HG03108 (cell line): Measurements from ENCODE around the gene SRRM5.
"Not testable (repeated sequence)": the region's sequence is repeated elsewhere in the genome, so short reads cannot be mapped to it uniquely, and the experiment has no call there.

Experiments
- ATAC-seq: cut with Tn5 transposase; IDR thresholded peaks from one replicate; pipeline ENCODE4 v1.9.1; 2021; ENCODE audit warnings: moderate library complexity; ENCODE audit not compliant: unreplicated experiment

Gene SRRM5

GRCh38 chr19:43636121-43636683 is 24.3 kb downstream of the SRRM5 start:
- ATAC-seq, result no peak

- no peak for ATAC-seq
These were observed 26.5 kb downstream of the SRRM5 start for GRCh38 chr19:43638214-43638994.

DNA sequence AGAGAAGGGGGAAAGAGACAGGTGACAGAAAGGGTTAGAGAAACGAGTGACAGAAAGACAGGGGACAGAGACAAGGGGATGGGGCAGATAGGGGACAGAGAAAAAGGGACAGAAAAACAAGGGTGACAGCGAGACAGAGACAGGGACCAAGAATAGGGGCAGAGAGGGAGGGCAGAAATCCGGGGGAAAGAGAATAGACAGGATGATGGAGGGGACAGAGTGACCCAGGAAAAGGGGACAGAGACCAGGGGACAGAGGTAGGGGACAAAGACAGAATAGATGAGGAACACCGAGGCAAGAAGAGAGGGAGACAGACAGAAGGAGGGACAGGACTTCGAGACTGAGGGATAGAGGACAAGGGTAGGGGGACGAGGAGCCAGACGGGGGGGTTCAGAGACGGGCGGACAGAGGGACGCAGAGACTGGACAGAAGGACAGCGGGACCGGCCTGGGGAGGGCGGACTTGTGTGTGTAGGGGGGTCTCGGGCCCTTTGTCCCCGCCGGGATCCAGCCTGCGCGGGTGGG is 27.2 kb downstream of the SRRM5 start:
- no peak for ATAC-seq

DNA sequence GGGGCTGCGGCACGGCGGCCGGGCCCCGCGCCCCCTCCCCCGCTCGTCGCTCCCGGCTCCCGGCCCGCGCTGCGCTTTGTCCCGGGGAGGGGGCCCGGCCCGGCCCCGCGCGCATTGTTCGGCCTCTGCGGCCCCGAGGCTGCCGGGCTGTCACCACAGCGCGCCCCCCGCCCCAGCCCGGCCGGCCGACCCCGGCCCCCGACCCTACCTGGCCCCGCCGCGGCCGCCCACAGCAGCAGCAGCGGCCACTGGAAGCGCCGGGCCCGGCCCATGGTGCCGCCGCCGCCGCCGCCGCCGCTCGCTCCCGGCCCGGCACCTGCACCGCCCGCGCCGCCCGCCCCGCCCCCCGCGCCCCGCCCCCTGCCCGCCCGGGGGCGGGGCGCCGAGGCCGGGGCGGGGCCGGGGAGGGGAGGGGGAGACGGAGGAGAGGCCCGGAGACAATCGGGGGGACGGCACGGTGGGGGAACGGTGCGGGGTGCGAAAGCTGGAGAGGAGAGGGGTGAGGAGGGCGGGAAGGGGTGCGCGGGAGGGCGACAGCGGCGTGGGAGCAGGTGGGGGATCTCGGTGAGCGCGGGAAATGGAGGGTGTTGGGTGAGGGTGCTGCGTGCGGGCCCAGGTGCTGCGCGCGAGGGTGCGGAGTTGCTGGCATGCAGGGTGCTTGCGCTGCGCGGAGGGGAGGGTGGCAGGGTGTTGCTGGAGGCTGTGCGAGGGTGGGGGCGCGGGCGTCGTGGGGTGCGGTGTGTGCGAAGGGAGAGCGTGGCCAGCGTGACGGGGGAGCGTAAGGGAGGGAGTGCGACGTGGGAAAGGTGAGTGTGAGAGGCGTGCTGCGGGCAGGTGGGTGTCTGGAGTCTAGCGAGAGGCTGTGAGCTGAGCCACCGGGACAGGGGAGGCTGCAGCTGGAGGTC is 27.9 kb downstream of the SRRM5 start, which contains the start of gene CADM4:
Gene CADM4, minus strand, starts transcription at position 332 of the 905 bp plus-strand sequence. Its CDS starts 60 bp downstream, at position 272.
- ATAC-seq, result no peak

DNA sequence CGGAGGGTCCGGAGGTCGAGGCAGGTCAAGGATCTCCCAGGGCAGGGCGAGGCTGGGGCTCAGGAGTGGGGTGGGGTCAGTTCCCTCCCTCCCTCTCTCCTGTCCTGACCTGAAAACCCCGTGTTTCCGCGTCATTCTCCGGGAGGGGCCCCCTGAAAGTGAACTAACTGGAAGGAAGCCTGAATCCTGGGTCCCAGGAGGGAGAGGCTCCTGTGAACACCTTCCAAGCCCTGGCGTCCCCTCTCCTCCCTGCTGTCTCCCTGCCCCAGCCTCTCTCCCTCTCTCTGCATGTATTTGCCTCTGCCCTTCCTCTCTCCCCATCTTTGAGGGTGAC is 28.5 kb downstream of the SRRM5 start:
- ATAC-seq, result no peak

DNA sequence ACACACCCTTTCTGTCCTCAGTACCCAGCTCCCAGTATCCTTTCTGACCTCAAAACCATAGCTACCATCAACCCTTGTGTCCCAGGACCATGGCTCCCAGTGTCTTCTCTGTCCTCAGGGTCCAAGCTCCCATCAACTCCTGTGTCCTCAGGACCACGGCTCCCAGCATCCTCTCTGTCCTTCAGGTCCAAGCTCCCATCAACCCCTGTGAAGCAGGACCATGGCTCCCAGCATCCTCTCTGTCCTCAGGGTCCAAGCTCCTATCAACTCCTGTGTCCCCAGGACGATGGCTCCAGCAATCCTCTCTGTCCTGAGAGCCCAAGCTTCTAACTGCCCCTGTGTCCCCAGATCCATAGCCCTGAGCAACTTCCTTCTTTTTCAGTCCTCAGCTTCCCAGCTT is 29.4 kb downstream of the SRRM5 start:
- ATAC-seq, result no peak

DNA sequence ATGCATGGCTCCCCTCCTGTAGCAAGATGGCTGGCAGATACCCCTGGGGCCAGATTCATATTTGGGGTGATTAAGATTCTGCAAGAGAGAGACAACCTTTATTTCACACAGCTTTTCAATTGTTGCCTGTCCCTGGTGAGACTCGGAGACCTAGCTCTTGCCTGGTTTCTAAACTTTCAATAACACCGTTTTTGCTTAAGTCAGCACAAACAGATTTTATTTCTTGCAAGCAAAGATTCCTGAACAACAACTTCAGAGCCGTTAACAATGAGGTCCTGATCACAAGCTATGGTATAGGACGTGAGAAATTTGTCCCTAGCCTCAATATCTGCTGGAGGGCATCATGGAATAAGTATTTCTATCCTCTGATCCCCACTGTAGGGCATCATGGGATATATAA is 30.6 kb downstream of the SRRM5 start:
- no peak for ATAC-seq

GRCh38 chr19:43643326-43643725 is 31.4 kb downstream of the SRRM5 start:
- no peak for ATAC-seq

DNA sequence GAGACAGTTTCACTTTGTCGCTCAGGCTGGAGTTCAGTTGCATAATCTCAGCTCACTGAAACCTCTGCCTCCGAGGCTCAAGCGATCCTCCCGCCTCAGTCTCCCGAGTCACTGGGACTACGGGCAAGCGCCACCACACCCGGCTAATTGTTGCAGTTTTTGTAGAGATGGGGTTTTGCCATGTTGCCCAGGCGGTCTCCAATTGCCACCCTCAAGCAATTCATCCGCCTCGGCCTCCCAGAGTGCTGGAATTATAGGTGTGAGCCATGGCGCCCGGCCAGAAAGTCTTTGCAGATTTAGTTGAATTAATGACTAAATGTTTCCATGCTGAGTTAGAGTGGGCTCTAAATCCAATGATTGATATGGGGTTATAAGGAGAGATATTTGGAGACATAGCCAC is 32.3 kb downstream of the SRRM5 start:
- no peak for ATAC-seq

DNA sequence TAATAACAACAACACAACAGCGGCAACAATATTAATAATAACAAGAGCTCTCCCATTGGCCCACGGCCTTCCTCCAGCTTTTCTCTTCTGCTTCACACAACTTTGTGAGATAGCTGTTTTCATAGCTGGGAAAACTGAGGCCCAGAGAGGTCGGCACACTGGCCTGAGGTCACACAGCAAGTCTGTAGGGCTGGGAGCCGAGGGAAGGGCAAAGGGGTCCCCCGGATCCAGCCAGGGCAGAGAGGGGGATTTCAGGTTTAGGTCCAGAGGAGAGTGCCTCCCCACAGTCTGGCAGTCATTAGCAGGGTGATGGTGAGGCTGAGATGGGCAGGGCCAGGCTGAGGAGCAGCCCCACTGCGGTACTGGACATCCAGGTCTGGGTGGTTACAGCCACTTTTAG is 36.7 kb downstream of the SRRM5 start:
- ATAC-seq, result no peak

DNA sequence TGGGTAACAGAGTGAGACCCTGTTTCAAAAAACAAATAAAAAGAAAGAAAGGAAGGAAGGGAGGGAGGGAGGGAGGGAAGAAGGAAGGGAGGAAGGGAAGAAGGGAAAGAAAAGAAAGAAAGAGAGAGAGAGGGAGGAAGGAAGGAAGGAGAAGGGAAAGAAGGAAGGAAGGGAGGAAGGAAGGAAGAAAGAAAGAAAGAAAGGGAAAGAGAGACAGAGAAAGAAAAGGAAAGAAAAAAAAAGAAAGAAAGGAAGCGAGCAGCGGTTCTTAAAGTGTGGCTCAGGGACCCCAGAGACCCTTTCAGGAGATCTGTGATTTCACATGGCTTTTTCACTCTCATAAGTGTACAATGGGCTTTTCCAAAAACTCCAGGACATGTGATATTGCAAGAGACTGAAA is 37.6 kb downstream of the SRRM5 start:
- no peak for ATAC-seq

- not testable (repeated sequence) for ATAC-seq
These were observed 38.4 kb downstream of the SRRM5 start for GRCh38 chr19:43650276-43650675.

DNA sequence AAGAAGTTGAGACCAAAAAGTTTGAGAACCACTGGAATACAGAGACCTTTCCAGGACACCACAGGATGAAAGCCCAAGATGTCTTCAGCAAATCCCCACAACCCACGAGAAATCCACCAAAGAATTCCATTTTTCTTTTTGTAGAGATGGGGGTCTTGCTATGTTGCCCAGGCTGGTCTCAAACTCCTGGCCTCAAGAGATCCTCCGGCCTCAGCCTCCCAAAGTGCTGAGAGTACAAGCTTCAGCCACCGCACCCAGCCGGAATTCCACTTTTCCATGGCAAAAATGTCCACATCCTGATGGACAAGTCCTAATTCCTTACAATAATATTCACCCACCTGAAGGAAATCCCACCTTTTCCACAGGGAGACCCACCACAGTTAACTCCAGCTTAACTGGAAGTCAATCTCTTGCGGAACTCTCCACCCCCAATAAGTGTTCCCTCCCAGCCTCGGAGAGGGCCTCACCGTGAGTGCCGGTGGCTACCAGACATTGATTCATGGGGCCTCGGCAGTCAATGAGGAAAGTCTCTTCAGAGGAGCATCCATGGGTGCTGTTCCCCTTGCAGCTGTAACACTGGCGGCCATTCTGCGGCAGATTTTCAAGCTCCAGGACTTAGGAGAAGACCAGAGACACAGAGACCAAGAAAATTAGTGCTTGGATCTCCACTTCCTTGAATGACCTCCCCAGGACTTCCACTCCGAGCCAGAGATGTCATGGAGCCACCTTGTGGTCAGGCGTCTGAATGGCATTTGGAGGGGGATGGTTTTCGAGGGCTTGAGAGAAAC is 40.1 kb downstream of the SRRM5 start:
- no peak for ATAC-seq

- no peak for ATAC-seq
These were observed 40.6 kb downstream of the SRRM5 start for GRCh38 chr19:43652546-43652874.

DNA sequence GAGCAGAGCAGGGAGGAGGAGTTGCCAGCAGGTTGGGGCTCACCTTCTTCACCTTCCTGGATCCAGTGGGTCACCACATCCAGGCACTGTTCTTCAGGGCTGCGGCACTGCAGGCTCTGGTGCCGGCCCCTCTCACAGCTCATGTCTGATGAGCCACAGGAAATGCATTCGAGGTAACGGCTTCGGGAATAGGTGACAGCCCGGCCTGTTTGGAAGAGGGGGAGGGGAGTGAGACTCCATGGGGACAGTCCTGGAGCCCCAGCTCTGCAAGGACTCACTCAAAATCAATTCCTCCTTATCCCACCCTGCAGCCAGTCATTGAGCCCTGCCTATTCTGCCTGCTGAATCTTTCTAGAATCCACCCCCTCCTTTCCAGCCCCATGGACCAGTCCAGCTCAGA is 44.5 kb downstream of the SRRM5 start:
- no peak for ATAC-seq

DNA sequence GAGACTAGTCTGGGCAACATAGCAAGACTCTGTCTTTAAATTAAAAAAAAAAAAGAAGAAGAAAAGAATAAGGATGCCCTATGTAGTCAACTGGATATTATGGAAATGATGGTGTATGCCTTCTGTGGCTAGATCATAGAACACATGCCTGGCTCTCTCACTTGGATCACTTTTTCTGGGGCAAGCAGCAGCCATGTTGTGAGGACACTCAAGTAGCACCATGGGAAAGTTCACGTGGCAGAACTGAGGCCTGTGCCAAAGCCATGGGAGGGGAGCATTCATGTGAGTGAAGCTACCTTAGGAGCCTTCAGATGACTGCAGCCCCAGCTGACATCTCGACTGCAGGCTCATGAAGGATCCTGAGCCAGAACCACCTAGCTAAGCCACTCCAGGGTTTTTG is 46.1 kb downstream of the SRRM5 start:
- no peak for ATAC-seq

GRCh38 chr19:43658494-43658893 is 46.6 kb downstream of the SRRM5 start:
- no peak for ATAC-seq

GRCh38 chr19:43660301-43660970 is 48.5 kb downstream of the SRRM5 start:
- ATAC-seq, result no peak

GRCh38 chr19:43660971-43661360 is 49.1 kb downstream of the SRRM5 start:
- no peak for ATAC-seq

GRCh38 chr19:43662487-43662886 is 50.6 kb downstream of the SRRM5 start:
- ATAC-seq, result no peak
